Dermis blood vessel endothelial cell (primary cell): ENCODE data around the gene CISD2. TPM values are rescaled to one million over a fixed set of nuclear protein-coding genes. Genes with fewer than 3 reads are reported as not detected.
"Not testable (repeated sequence)": the region's sequence is repeated elsewhere in the genome, so short reads cannot be mapped to it uniquely, and the experiment has no call there.

ENCODE experiments used
- DNase-seq: peaks from one replicate; pipeline ENCODE4 v3.0.0; 2010
- total RNA-seq: library from RNA; depleted of rRNA; stranded (reverse); fragments of >200 nt; gene quantifications from 2 replicates; pipeline ENCODE4 v1.2.3, GENCODE V29; 2014

Gene CISD2
- total RNA-seq, 1 donor from 2014 or later: 23.0 TPM

- no peak for DNase-seq
These were observed 18.4 kb upstream of the CISD2 start for GRCh38 chr4:102850370-102850769.

GRCh38 chr4:102858828-102859464 is 9.8 kb upstream of the CISD2 start:
- no peak for DNase-seq

GRCh38 chr4:102860611-102861324 is 8.0 kb upstream of the CISD2 start:
- DNase-seq: no peak

GRCh38 chr4:102862016-102862415 is 6.8 kb upstream of the CISD2 start:
- DNase-seq: no peak

GRCh38 chr4:102862747-102863146 is 6.0 kb upstream of the CISD2 start:
- DNase-seq: no peak

- DNase-seq: not testable (repeated sequence)
These were observed 3.5 kb upstream of the CISD2 start for GRCh38 chr4:102865327-102865726.

- DNase-seq: no peak
These were observed 1.3 kb upstream of the CISD2 start for GRCh38 chr4:102867278-102868152.

- DNase-seq: no peak
These were observed 525 bp upstream of the CISD2 start for GRCh38 chr4:102868153-102868780.

- no peak for DNase-seq
These were observed 891 bp downstream of the CISD2 start for GRCh38 chr4:102869569-102870197.

GRCh38 chr4:102871772-102872171 is 3.0 kb downstream of the CISD2 start:
- DNase-seq: no peak

- DNase-seq: not testable (repeated sequence)
These were observed 8.8 kb downstream of the CISD2 start for GRCh38 chr4:102877477-102878106.

- DNase-seq: not testable (repeated sequence)
These were observed 9.6 kb downstream of the CISD2 start for GRCh38 chr4:102878349-102878748.

GRCh38 chr4:102878901-102879300 is 10.1 kb downstream of the CISD2 start:
- no peak for DNase-seq

GRCh38 chr4:102881343-102881742 is 12.6 kb downstream of the CISD2 start:
- no peak for DNase-seq

- no peak for DNase-seq
These were observed 14.5 kb downstream of the CISD2 start for GRCh38 chr4:102883278-102883677.

- DNase-seq: not testable (repeated sequence)
These were observed 19.8 kb downstream of the CISD2 start for GRCh38 chr4:102888570-102888969.

GRCh38 chr4:102889866-102890265 is 21.1 kb downstream of the CISD2 start:
- peak; percentile 3 for DNase-seq

- not testable (repeated sequence) for DNase-seq
These were observed 27.8 kb downstream of the CISD2 start for GRCh38 chr4:102896547-102896946.

- DNase-seq: not testable (repeated sequence)
These were observed 28.8 kb downstream of the CISD2 start for GRCh38 chr4:102897610-102898009.

GRCh38 chr4:102901804-102902203 is 33.0 kb downstream of the CISD2 start:
- no peak for DNase-seq

- DNase-seq: no peak
These were observed 50.1 kb downstream of the CISD2 start for GRCh38 chr4:102918859-102919258.

- DNase-seq: not testable (repeated sequence)
These were observed 50.9 kb downstream of the CISD2 start for GRCh38 chr4:102919697-102920096.
